Eye (tissue), 1 donor: ENCODE measurements around the gene MRPS23.

Experiments
- DNase-seq: peaks from one replicate; pipeline ENCODE4 v3.0.0-alpha.2; 2015

MRPS23 gene

GRCh38 chr17:57834146-57834741, 15.6 kb downstream of the MRPS23 start:
- peak; percentile 33 for DNase-seq

GRCh38 chr17:57833179-57833939, 16.5 kb downstream of the MRPS23 start:
- peak; percentile 96 for DNase-seq

GRCh38 chr17:57832314-57833178, 17.3 kb downstream of the MRPS23 start:
- no peak for DNase-seq

DNA sequence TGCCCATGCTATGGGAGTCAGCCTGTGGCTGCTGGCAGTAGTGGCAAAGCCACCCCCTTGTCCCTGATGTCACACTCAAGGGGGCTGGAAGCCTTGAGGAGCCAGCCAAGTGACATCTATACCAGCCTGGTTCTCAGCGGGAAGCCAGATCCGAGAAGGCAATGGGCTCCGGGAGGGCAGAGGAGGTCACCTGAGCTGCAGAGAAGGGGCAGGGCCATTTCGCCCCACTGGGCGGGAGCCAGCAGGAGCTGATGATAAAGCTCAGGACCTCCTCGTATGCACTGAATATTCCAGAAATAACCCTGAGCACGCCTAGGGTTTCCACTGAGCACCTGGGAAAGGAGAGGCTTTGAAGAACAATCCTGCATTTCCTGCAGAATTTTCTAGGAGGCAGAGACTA, 19.0 kb downstream of the MRPS23 start:
- no peak for DNase-seq

GRCh38 chr17:57823469-57824401, 26.1 kb downstream of the MRPS23 start:
- DNase-seq = peak; percentile 45

- DNase-seq = no peak
These were observed 30.0 kb downstream of the MRPS23 start for GRCh38 chr17:57819867-57820266.

GRCh38 chr17:57819285-57819684, 30.6 kb downstream of the MRPS23 start:
- DNase-seq = no peak

GRCh38 chr17:57818066-57818465, 31.8 kb downstream of the MRPS23 start:
- no peak for DNase-seq

DNA sequence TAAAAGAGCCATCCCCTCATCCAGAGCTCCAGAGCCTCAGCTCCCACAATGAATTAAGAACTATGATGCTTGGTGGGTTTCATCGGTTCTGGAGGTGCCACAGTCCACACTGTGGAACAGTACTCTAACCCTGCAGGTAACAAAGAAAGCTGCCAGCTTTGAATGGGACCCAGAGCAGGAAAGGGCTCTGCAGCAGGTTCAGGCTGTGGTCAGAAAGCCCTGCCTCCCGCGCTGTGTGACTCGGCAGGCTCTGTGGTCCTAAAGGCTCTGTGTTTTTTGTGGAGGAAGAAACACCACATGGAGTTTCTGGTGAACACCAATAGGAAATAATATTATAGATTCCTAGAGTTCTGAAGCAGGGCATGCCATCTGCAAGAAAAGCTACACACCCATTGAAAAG, 32.5 kb downstream of the MRPS23 start:
- no peak for DNase-seq

- DNase-seq = no peak
These were observed 35.4 kb downstream of the MRPS23 start for GRCh38 chr17:57814421-57814820.

GRCh38 chr17:57811638-57812280, 38.1 kb downstream of the MRPS23 start:
- no peak for DNase-seq

DNA sequence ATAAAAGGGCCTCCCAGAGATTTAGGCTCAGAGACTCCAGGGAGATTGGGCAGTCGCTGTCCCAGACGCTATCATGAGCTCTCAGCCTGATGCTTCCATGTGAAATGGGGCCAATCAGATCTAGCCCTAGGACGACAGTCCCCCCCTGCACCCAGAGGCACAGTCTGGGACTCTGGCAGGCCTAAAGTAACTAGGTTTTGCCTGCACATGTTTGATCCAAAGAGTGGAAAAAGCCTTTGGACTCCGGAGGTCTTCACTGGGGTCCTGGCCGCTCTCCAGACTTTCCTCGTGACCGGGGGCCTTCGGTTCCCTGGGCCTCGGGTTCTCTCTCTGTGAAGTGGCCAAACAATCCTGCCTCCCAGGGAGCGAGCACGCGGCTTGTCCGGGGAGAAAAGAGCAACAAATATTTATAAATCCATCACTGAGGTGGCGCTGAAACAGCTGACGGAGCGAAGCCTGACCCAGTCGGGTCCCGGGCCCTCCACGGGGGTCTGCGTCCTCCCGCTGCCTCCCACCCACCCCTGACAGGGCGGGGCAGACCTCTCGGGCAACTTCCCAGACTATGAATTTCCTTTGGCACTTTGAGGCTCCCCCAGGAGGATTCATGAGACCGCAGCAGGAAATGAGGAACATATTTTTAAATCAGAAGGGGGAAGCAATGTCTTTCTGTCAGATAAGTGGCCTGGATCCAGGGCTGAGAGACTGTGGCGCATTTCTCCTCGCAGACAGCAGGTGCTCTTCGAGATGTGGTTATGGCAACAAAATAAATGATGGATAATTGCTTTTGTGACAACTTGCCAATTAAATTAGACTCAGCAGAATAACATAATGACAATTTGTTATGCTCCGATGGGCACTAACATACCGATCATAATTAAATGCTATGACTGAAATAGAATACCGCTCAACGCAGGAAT, 38.9 kb downstream of the MRPS23 start:
- peak; percentile 93 for DNase-seq

GRCh38 chr17:57809879-57810278, 40.0 kb downstream of the MRPS23 start:
- no peak for DNase-seq

DNA sequence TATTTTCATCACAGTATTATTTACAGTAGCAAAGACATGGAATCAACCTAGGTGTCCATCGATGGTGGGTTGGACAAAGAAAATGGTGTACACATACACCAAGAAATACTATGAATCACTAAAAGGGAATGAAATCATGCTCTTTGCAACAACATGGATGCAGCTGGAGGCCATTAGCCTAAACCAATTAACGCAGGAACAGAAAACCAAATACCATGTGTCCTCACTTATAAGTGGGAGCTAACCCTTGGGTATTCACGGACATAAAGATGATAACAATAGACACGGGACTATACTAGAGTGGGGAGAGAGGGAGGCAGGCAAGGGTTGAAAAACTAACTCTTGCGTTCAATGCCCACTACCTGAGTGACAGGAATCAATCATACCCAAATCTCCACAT, 41.0 kb downstream of the MRPS23 start:
- DNase-seq = no peak

- DNase-seq = no peak
These were observed 43.5 kb downstream of the MRPS23 start for GRCh38 chr17:57806167-57806830.

GRCh38 chr17:57803021-57803420, 46.8 kb downstream of the MRPS23 start:
- DNase-seq = peak; percentile 79

DNA sequence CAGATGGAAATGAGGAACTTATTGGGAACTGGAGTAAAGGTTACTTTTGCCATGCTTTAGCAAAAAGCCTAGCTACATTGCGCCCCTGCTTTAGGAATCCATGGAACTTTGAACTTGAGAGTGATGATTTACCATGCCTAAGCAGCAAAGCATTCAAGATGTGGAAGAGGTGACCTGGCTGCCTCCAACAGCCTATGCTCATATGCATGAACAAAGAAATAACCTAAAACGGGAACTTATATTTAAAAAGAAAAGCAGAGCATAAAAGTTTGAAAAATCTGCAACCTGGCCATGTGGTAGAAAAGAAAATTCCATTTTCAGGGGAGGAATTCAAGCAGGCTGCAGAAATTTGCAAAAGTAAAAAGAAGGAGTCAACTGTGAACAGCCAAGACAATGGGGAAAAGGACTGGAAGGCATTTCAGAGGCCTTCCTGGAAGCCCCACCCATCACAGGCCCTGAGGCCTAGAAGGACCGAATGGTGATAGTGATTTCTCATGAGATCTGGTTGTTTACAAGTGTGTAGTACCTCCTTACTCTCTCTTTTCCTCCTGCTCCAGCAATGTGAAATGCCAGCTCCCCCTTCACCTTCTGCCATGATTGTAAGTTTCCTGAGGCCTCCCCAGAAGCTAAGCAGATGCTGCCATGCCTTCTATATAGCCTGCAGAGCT, 48.7 kb downstream of the MRPS23 start:
- DNase-seq = no peak

DNA sequence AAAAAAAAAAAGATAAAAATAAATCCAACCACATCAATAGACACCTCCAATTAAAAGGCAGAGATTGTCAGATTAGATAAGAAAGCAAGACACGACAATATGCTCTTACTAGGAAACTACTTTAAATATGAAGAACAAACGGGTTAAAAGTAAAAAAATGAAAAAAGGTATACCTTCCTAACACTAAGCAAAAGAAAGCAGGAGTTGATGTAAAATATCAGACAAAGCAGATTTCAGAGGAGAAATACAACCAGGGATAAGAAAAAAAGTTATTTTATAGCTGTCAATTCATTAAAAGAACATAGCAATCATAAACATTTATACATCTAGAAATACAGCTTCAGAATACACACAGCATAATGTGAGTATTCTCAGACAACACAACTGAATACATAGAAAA, 55.0 kb downstream of the MRPS23 start:
- DNase-seq = no peak

- DNase-seq = no peak
These were observed 61.1 kb downstream of the MRPS23 start for GRCh38 chr17:57788725-57789124.

GRCh38 chr17:57785022-57785421, 64.8 kb downstream of the MRPS23 start:
- DNase-seq = no peak
